ENCODE data around the gene CNKSR3.
A peak's percentile ranks its signal among the peaks of the same experiment; 100 is the strongest.
"Not testable (repeated sequence)": the region's sequence is repeated elsewhere in the genome, so short reads cannot be mapped to it uniquely, and the experiment has no call there.

Gene CNKSR3

GRCh38 chr6:154510144-154510905 lies at the start of gene CNKSR3:
CNKSR3 (minus strand) TSS chr6:154510685; CDS start chr6:154510114, 571 bp downstream.
- peak; percentile 25 for DNase-seq

GRCh38 chr6:154558984-154559383 lies 48.5 kb upstream of the CNKSR3 start:
- DNase-seq: no peak

- DNase-seq: no peak
Measured at GRCh38 chr6:154558513-154558912, 48.0 kb upstream of the CNKSR3 start.

- DNase-seq: no peak
Measured at GRCh38 chr6:154555073-154555677, 44.7 kb upstream of the CNKSR3 start.

GRCh38 chr6:154554491-154554890 lies 44.0 kb upstream of the CNKSR3 start:
- DNase-seq: no peak

- DNase-seq: no peak
Measured at GRCh38 chr6:154550779-154551178, 40.3 kb upstream of the CNKSR3 start.

- no peak for DNase-seq
Measured at GRCh38 chr6:154549179-154549578, 38.7 kb upstream of the CNKSR3 start.

GRCh38 chr6:154548130-154548830 lies 37.8 kb upstream of the CNKSR3 start:
- DNase-seq: no peak

GRCh38 chr6:154543628-154544027 lies 33.1 kb upstream of the CNKSR3 start:
- no peak for DNase-seq

GRCh38 chr6:154542747-154543146 lies 32.3 kb upstream of the CNKSR3 start:
- DNase-seq: no peak

- DNase-seq: not testable (repeated sequence)
Measured at GRCh38 chr6:154541837-154542236, 31.4 kb upstream of the CNKSR3 start.

GRCh38 chr6:154539593-154540269 lies 29.2 kb upstream of the CNKSR3 start:
- DNase-seq: no peak

- DNase-seq: no peak
Measured at GRCh38 chr6:154538640-154539191, 28.2 kb upstream of the CNKSR3 start.

- no peak for DNase-seq
Measured at GRCh38 chr6:154537511-154538325, 27.2 kb upstream of the CNKSR3 start.

GRCh38 chr6:154536999-154537398 lies 26.5 kb upstream of the CNKSR3 start:
- no peak for DNase-seq

GRCh38 chr6:154536255-154536654 lies 25.8 kb upstream of the CNKSR3 start:
- DNase-seq: no peak

- DNase-seq: no peak
Measured at GRCh38 chr6:154535851-154536250, 25.4 kb upstream of the CNKSR3 start.

GRCh38 chr6:154535147-154535546 lies 24.7 kb upstream of the CNKSR3 start:
- no peak for DNase-seq

- DNase-seq: no peak
Measured at GRCh38 chr6:154534531-154534930, 24.0 kb upstream of the CNKSR3 start.

- no peak for DNase-seq
Measured at GRCh38 chr6:154532426-154532825, 21.9 kb upstream of the CNKSR3 start.

- DNase-seq: no peak
Measured at GRCh38 chr6:154529957-154530356, 19.5 kb upstream of the CNKSR3 start.

GRCh38 chr6:154528310-154528915 lies 17.9 kb upstream of the CNKSR3 start:
- no peak for DNase-seq
